ENCODE measurements around the gene DCAF5.

- TF ChIP-seq, protein P1, sequence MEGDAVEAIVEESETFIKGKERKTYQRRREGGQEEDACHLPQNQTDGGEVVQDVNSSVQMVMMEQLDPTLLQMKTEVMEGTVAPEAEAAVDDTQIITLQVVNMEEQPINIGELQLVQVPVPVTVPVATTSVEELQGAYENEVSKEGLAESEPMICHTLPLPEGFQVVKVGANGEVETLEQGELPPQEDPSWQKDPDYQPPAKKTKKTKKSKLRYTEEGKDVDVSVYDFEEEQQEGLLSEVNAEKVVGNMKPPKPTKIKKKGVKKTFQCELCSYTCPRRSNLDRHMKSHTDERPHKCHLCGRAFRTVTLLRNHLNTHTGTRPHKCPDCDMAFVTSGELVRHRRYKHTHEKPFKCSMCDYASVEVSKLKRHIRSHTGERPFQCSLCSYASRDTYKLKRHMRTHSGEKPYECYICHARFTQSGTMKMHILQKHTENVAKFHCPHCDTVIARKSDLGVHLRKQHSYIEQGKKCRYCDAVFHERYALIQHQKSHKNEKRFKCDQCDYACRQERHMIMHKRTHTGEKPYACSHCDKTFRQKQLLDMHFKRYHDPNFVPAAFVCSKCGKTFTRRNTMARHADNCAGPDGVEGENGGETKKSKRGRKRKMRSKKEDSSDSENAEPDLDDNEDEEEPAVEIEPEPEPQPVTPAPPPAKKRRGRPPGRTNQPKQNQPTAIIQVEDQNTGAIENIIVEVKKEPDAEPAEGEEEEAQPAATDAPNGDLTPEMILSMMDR (IDR thresholded peaks at IDR 0.05) = peak; percentile 57 to 66 (median 65)
- peak; percentile 21 to 32 for TF ChIP-seq POLR2AphosphoS5 (IDR thresholded peaks at IDR 0.05)
Observed at GRCh38 chr14:69151458-69152180, 1.3 kb downstream of the DCAF5 start.

Measured in esophagus muscularis mucosa (tissue), 3 donors.